H1 (cell line): ENCODE results near the gene PCDHB3. TPM values are rescaled to one million over a fixed set of nuclear protein-coding genes. Genes with fewer than 3 reads are reported as not detected.
"Not testable (repeated sequence)": the region's sequence is repeated elsewhere in the genome, so short reads cannot be mapped to it uniquely, and the experiment has no call there.

Experiments used
- CTCF ChIA-PET: fragments of 300-600 bp; sonication (Branson Sonifier 250); formaldehyde crosslinking; loops from one replicate; lab custom pipeline; 2021; ENCODE audit not compliant: partially characterized antibody; lab: Charles Lee
- POLR2A ChIA-PET: fragments of 300-600 bp; sonication (Branson Sonifier 250); formaldehyde crosslinking; loops from one replicate; lab custom pipeline; 2021; ENCODE audit warnings: inconsistent platforms; ENCODE audit not compliant: partially characterized antibody; lab: Charles Lee
- DNase-seq, 2 experiments: peaks; one replicate each; pipeline versions ENCODE4 v3.0.0 to v3.0.0-alpha.2; 2010 to 2022; ENCODE audit warnings: low spot score in 2 of 2, low read depth in 1 of 2, mixed read lengths in 1 of 2
- FAIRE-seq: peaks from 2 replicates; lab custom pipeline; 2011; peaks lifted over from hg19 to GRCh38; lab: Jason Lieb, UNC
- H2AFZ ChIP-seq: 2 replicates; pipeline ENCODE4 v1.8.1; 2012; ENCODE audit warnings: low read length, inconsistent platforms
- H2AK5ac ChIP-seq: 2 replicates; pipeline ENCODE4 v1.6.1; 2013; ENCODE audit warnings: low read depth, low read length
- H2BK120ac ChIP-seq: replicated peaks from 2 replicates; pipeline ENCODE3; 2013; ENCODE audit warnings: low read depth, low read length, inconsistent platforms
- H2BK12ac ChIP-seq: 2 replicates; pipeline ENCODE4 v1.6.1; 2013; ENCODE audit warnings: low read depth, low read length
- H2BK15ac ChIP-seq: 2 replicates; pipeline ENCODE4 v1.6.1; 2013; ENCODE audit warnings: low read length
- H2BK20ac ChIP-seq: 2 replicates; pipeline ENCODE4 v1.6.1; 2013; ENCODE audit warnings: low read length
- H2BK5ac ChIP-seq: 2 replicates; pipeline ENCODE4 v1.6.1; 2013; ENCODE audit warnings: low read depth, low read length
- H3K14ac ChIP-seq: 2 replicates; pipeline ENCODE4 v1.6.1; 2013; ENCODE audit warnings: inconsistent platforms; ENCODE audit not compliant: insufficient read length
- H3K18ac ChIP-seq: 2 replicates; pipeline ENCODE4 v1.6.1; 2013; ENCODE audit warnings: low read length; ENCODE audit errors: extremely low read depth
- H3K23ac ChIP-seq: 2 replicates; pipeline ENCODE4 v1.6.1; 2013; ENCODE audit warnings: inconsistent platforms; ENCODE audit not compliant: insufficient read length
- H3K23me2 ChIP-seq: 2 replicates; pipeline ENCODE4 v1.6.1; 2013; ENCODE audit warnings: low read depth, low read length
- H3K27ac ChIP-seq: 2 replicates; pipeline ENCODE4 v1.6.1; 2011; ENCODE audit warnings: low read depth, low read length, inconsistent platforms
- H3K27me3 ChIP-seq, 4 experiments: replicated peaks in 1 of 4; 1 replicate in 1 of 4; 2 replicates in 3 of 4; pipeline versions ENCODE4 v1.6.1 to v1.8.1; 2011 to 2013; ENCODE audit warnings: low read length in 3 of 4, mild to moderate bottlenecking in 3 of 4, inconsistent platforms in 2 of 4, mixed read lengths in 2 of 4, moderate library complexity in 1 of 4; ENCODE audit not compliant: control insufficient read depth in 3 of 4, insufficient read depth in 3 of 4; ENCODE audit errors: extremely low read depth in 1 of 4
- H3K36me3 ChIP-seq, 4 experiments: 2 replicates each; pipeline versions ENCODE4 v1.6.1 to v1.8.1; 2011 to 2013; ENCODE audit warnings: mild to moderate bottlenecking in 4 of 4, low read length in 3 of 4, moderate library complexity in 2 of 4, control low read depth in 1 of 4, inconsistent platforms in 1 of 4; ENCODE audit not compliant: insufficient read depth in 4 of 4, control insufficient read depth in 2 of 4
- H3K4ac ChIP-seq: replicated peaks from 2 replicates; pipeline ENCODE3; 2013; ENCODE audit warnings: low read length, low read depth, mixed read lengths, inconsistent platforms; ENCODE audit not compliant: insufficient read length
- H3K4me1 ChIP-seq, 4 experiments: replicated peaks in 1 of 4; 1 replicate in 1 of 4; 2 replicates in 3 of 4; pipeline versions ENCODE4 v1.6.1 to v1.8.1; 2011 to 2013; ENCODE audit warnings: low read length in 3 of 4, inconsistent platforms in 2 of 4, mixed read lengths in 1 of 4; ENCODE audit not compliant: insufficient read depth in 4 of 4, control insufficient read depth in 3 of 4
- H3K4me2 ChIP-seq, 2 experiments: 2 replicates each; pipeline versions ENCODE4 v1.6.1 to v1.8.1; 2011 to 2013; ENCODE audit warnings: low read depth in 2 of 2, low read length in 2 of 2, control low read depth in 1 of 2, inconsistent platforms in 1 of 2, mild to moderate bottlenecking in 1 of 2; ENCODE audit not compliant: insufficient read depth in 1 of 2
- H3K4me3 ChIP-seq, 4 experiments: fragments of 200-600, 300-600 bp in 1 of 4; sonication (generic), shearing (Covaris generic), sonication (Bioruptor Twin) in 1 of 4; 2 replicates each; pipeline versions ENCODE4 v1.5.1 to v1.8.1; 2011 to 2016; ENCODE audit warnings: low read length in 4 of 4, low read depth in 3 of 4, control low read depth in 2 of 4, inconsistent platforms in 2 of 4, mild to moderate bottlenecking in 2 of 4, mixed read lengths in 1 of 4, moderate library complexity in 1 of 4; ENCODE audit not compliant: insufficient read depth in 2 of 4; ENCODE audit errors: extremely low read depth in 1 of 4
- H3K56ac ChIP-seq: replicated peaks from 2 replicates; pipeline ENCODE3; 2013; ENCODE audit warnings: low read depth, mild to moderate bottlenecking, mixed read lengths, low read length, inconsistent platforms; ENCODE audit not compliant: insufficient read length
- H3K79me1 ChIP-seq: 2 replicates; pipeline ENCODE4 v1.6.1; 2013; ENCODE audit warnings: low read depth, low read length, control low read depth
- H3K79me2 ChIP-seq, 2 experiments: 2 replicates each; pipeline versions ENCODE4 v1.6.1 to v1.8.1; 2012 to 2013; ENCODE audit warnings: low read length in 2 of 2, mild to moderate bottlenecking in 2 of 2, inconsistent platforms in 1 of 2; ENCODE audit not compliant: insufficient read depth in 2 of 2, control insufficient read depth in 1 of 2
- H3K9ac ChIP-seq, 4 experiments: replicated peaks in 1 of 4; 1 replicate in 1 of 4; 2 replicates in 3 of 4; pipeline versions ENCODE4 v1.6.1 to v1.8.1; 2011 to 2013; ENCODE audit warnings: low read depth in 3 of 4, low read length in 3 of 4, control low read depth in 2 of 4, mild to moderate bottlenecking in 2 of 4, moderate library complexity in 2 of 4, inconsistent platforms in 1 of 4; ENCODE audit errors: extremely low read depth in 1 of 4
- H3K9me3 ChIP-seq, 2 experiments: 2 replicates each; pipeline versions ENCODE4 v1.6.1 to v1.8.1; 2012 to 2013; ENCODE audit warnings: mild to moderate bottlenecking in 2 of 2, moderate library complexity in 2 of 2, control low read depth in 1 of 2, inconsistent platforms in 1 of 2, low read depth in 1 of 2, low read length in 1 of 2, mixed read lengths in 1 of 2; ENCODE audit not compliant: insufficient read depth in 2 of 2
- H4K20me1 ChIP-seq, 2 experiments: replicated peaks in 1 of 2; 2 replicates each; pipeline versions ENCODE3 to v1.8.1; 2011 to 2013; ENCODE audit warnings: inconsistent platforms in 2 of 2, low read length in 2 of 2, mild to moderate bottlenecking in 1 of 2; ENCODE audit not compliant: insufficient read depth in 2 of 2, control insufficient read depth in 1 of 2
- H4K5ac ChIP-seq: 2 replicates; pipeline ENCODE4 v1.6.1; 2013; ENCODE audit warnings: low read length, low read depth, mixed read lengths, inconsistent platforms; ENCODE audit not compliant: insufficient read length
- H4K8ac ChIP-seq: 2 replicates; pipeline ENCODE4 v1.8.0; 2013; ENCODE audit warnings: mild to moderate bottlenecking, moderate library complexity, low read length, inconsistent platforms; ENCODE audit not compliant: insufficient read depth; ENCODE audit errors: extremely low read depth
- H4K91ac ChIP-seq: replicated peaks from 2 replicates; pipeline ENCODE3; 2013; ENCODE audit warnings: low read length, mixed read lengths, inconsistent platforms; ENCODE audit not compliant: insufficient read length
- GTF2F1 ChIP-seq: IDR thresholded peaks from 2 replicates; pipeline ENCODE4 v1.6.1; 2012; ENCODE audit warnings: low read depth, low read length, improper control_type of control experiment, borderline replicate concordance
- HDAC2 ChIP-seq, 2 experiments: fragments of 300-600 bp in 1 of 2; sonication (generic) in 1 of 2; IDR thresholded peaks; 2 replicates each; pipeline ENCODE4 v1.6.1; 2011 to 2012; ENCODE audit warnings: low read depth in 2 of 2, low read length in 2 of 2, mild to moderate bottlenecking in 2 of 2, moderate library complexity in 2 of 2, borderline replicate concordance in 1 of 2, inconsistent platforms in 1 of 2
- JUN ChIP-seq: IDR thresholded peaks from 2 replicates; pipeline ENCODE4 v1.6.1; 2011; ENCODE audit warnings: low read depth, mild to moderate bottlenecking, improper control_type of control experiment, low read length
- NRF1 ChIP-seq: IDR thresholded peaks from 2 replicates; pipeline ENCODE4 v1.6.1; 2011; ENCODE audit warnings: mild to moderate bottlenecking, low read depth, low read length, improper control_type of control experiment
- SP1 ChIP-seq: IDR thresholded peaks from 2 replicates; pipeline ENCODE4 v1.6.1; 2011; ENCODE audit warnings: low read depth, low read length
- SP4 ChIP-seq: IDR thresholded peaks from 2 replicates; pipeline ENCODE4 v1.6.1; 2012; ENCODE audit warnings: low read length, inconsistent platforms
- SUZ12 ChIP-seq: fragments of 200-600 bp; sonication (generic); IDR thresholded peaks from 2 replicates; pipeline ENCODE4 v1.6.1; 2012; ENCODE audit warnings: mild to moderate bottlenecking, inconsistent platforms, low read length, moderate library complexity, mixed read lengths
- WGBS, 2 experiments: shearing (Covaris generic) in 1 of 2; methylation state at CpG; one replicate each; pipeline versions ENCODE4 v1.1.6 to v1.1.7; 2013 to 2015; ENCODE audit warnings: low lambda C conversion rate in 2 of 2, mixed read lengths in 2 of 2, inconsistent platforms in 1 of 2, low coverage in 1 of 2, missing lambda C conversion rate in 1 of 2; ENCODE audit not compliant: insufficient replicate concordance in 2 of 2, insufficient coverage in 1 of 2, insufficient read length in 1 of 2; ENCODE audit errors: extremely low coverage in 1 of 2, missing lambda C conversion rate in 1 of 2; 5-methylcytosine and 5-hydroxymethylcytosine counted together
- polyA plus RNA-seq, 7 experiments: library from polyadenylated mRNA; depleted of rRNA in 3 of 7; stranded (reverse) in 5 of 7; unstranded in 2 of 7; fragments of >200 nt in 5 of 7; fragments of 200-250 nt in 2 of 7; gene quantifications; 1 replicate in 5 of 7; 2 replicates in 1 of 7; 4 replicates in 1 of 7; pipeline versions ENCODE4 v1.2.1 to v1.2.3, GENCODE V29; 2011 to 2013; ENCODE audit warnings: missing spikeins in 2 of 7, mixed read lengths in 2 of 7
- total RNA-seq: library from RNA; stranded (reverse); fragmentation: NEBNext Ultra II Directional; extraction: Animal tissue kit (Norgen Biotek cat#: 25700); gene quantifications from 2 replicates; pipeline ENCODE4 v1.2.1, GENCODE V29; 2021

The PCDHB3 gene
- total and polyA plus RNA-seq, 2 of the 8 experiments (the other 6 are each of a cell fraction or from before 2014, with no cell fraction given): 1.6 to 3.4 TPM

GRCh38 chr5:141150993-141151325, 50.7 kb downstream of the PCDHB3 start (continued):
- TF ChIP-seq JUN (no peak), GTF2F1 (no peak), SUZ12 (no peak), SP4 (no peak), NRF1 (no peak), SP1 (no peak), HDAC2 (IDR thresholded peaks at IDR 0.05; ENCODE audit: borderline replicate concordance in 1 of 2, low read depth in 2 of 2, low read length in 2 of 2) (no peak)

DNA sequence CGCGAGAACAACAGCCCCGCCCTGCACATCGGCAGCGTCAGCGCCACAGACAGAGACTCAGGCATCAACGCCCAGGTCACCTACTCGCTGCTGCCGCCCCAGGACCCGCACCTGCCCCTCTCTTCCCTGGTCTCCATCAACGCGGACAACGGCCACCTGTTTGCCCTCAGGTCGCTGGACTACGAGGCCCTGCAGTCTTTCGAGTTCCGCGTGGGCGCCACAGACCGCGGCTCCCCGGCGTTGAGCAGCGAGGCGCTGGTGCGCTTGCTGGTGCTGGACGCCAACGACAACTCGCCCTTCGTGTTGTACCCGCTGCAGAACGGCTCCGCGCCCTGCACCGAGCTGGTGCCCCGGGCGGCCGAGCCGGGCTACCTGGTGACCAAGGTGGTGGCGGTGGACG, 51.4 kb downstream of the PCDHB3 start:
- H4K91ac ChIP-seq, H2BK5ac ChIP-seq, H2BK12ac ChIP-seq, H2BK20ac ChIP-seq, H3K23me2 ChIP-seq, H3K4me3 ChIP-seq, POLR2A ChIA-PET, H3K36me3 ChIP-seq, H3K9ac ChIP-seq, H3K18ac ChIP-seq, H2AFZ ChIP-seq, H3K4me2 ChIP-seq, H3K27ac ChIP-seq, H4K5ac ChIP-seq, H4K20me1 ChIP-seq, H2AK5ac ChIP-seq, H3K79me1 ChIP-seq, H3K4me1 ChIP-seq, H3K23ac ChIP-seq, H3K79me2 ChIP-seq, FAIRE-seq, H2BK120ac ChIP-seq, H3K4ac ChIP-seq, H4K8ac ChIP-seq, H2BK15ac ChIP-seq, DNase-seq, H3K14ac ChIP-seq, H3K56ac ChIP-seq, H3K27me3 ChIP-seq: not testable (repeated sequence)
- CTCF ChIA-PET: interaction anchor here (1.4 kb wide), 1 partner anchor 57 kb away, joined by 3 read pairs; the partner anchor contains the start of gene PCDHB2
- 95% methylated on average over 26 of the region's 41 CpGs; no CpG with 5 or more reads in 1 of the 2 experiments for WGBS, 2 experiments
- H3K9me3 ChIP-seq: peaks cover 5 to 11% of the 10 kb centered on the region in 2 experiments; a peak in 2 of 4 replicates
